ENCODE measurements around the gene BEST4. TPM values are rescaled to one million over a fixed set of nuclear protein-coding genes. Genes with fewer than 3 reads are reported as not detected.
"Not testable (repeated sequence)": the region's sequence is repeated elsewhere in the genome, so short reads cannot be mapped to it uniquely, and the experiment has no call there.

Gene BEST4
- total RNA-seq, 1 donor from 2014 or later, result not detected

GRCh38 chr1:44777969-44778635, 9.9 kb downstream of the BEST4 start:
- Histone ChIP-seq H3K4me1 (peaks cover 8 to 9% of the 10 kb centered on the region in 2 donors), H3K4me3 (no peak overlapping the region), H3K27ac (no peak overlapping the region), H3K27me3 (no peaks in the 10 kb centered on the region), H3K9me3 (no peaks in the 10 kb centered on the region), H3K36me3 (peaks cover 20 to 43% of the 10 kb centered on the region in 2 donors)
- DNase-seq (ENCODE audit: low spot score in 2 of 2), result no peak
- TF ChIP-seq CTCF (IDR thresholded peaks at IDR 0.05), result no peak
- intact Hi-C loops (cut with DNase I), result loop anchor here (5.0 kb wide), 1 partner anchor 524 kb away; no protein-coding TSS in a partner anchor

GRCh38 chr1:44777547-44777946, 10.4 kb downstream of the BEST4 start:
- intact Hi-C loops (cut with DNase I), result loop anchor here (5.0 kb wide), 1 partner anchor 525 kb away; no protein-coding TSS in a partner anchor
- Histone ChIP-seq H3K27me3 (no peaks in the 10 kb centered on the region), H3K36me3 (peaks cover 20 to 43% of the 10 kb centered on the region in 2 donors), H3K4me1 (peaks cover 8 to 9% of the 10 kb centered on the region in 2 donors), H3K27ac (no peak overlapping the region), H3K9me3 (no peaks in the 10 kb centered on the region), H3K4me3 (no peak overlapping the region)
- no peak for DNase-seq (ENCODE audit: low spot score in 2 of 2)
- no peak for TF ChIP-seq CTCF (IDR thresholded peaks at IDR 0.05)

- Histone ChIP-seq H3K4me1 (peaks cover 8 to 9% of the 10 kb centered on the region in 2 donors), H3K9me3 (no peaks in the 10 kb centered on the region), H3K36me3 (peaks cover 20 to 43% of the 10 kb centered on the region in 2 donors), H3K4me3 (peak overlapping the region; percentile 60 to 78), H3K27ac (peak overlapping the region; percentile 89 to 93), H3K27me3 (no peaks in the 10 kb centered on the region)
- no peak for TF ChIP-seq CTCF (IDR thresholded peaks at IDR 0.05)
- no peak for DNase-seq (ENCODE audit: low spot score in 2 of 2)
- intact Hi-C loops (cut with DNase I), result loop anchor here (5.0 kb wide), 1 partner anchor 526 kb away; no protein-coding TSS in a partner anchor
Observed at GRCh38 chr1:44776730-44777068, 11.3 kb downstream of the BEST4 start.

GRCh38 chr1:44775930-44776729, 11.8 kb downstream of the BEST4 start:
- TF ChIP-seq CTCF (IDR thresholded peaks at IDR 0.05), result no peak
- Histone ChIP-seq H3K4me3 (peak overlapping the region; percentile 60 to 78), H3K27ac (peak overlapping the region; percentile 89 to 93), H3K36me3 (peaks cover 20 to 43% of the 10 kb centered on the region in 2 donors), H3K9me3 (no peaks in the 10 kb centered on the region), H3K4me1 (peaks cover 8 to 9% of the 10 kb centered on the region in 2 donors), H3K27me3 (no peaks in the 10 kb centered on the region)
- DNase-seq (ENCODE audit: low spot score in 2 of 2), result no peak
- intact Hi-C loops (cut with DNase I), result loop anchor here (1.0 to 5.0 kb wide), 4 partner anchors 23 to 526 kb away; partner anchors contain the start of genes KIF2C and RNU5D-1

- no peaks in the 10 kb centered on the region for H3K9me3 ChIP-seq
- peaks cover 20 to 36% of the 10 kb centered on the region in 2 donors for H3K36me3 ChIP-seq
- peaks cover 8 to 9% of the 10 kb centered on the region in 2 donors for H3K4me1 ChIP-seq
- H3K27ac ChIP-seq, result peak within 1 kb of the TSS; percentile 89 to 93
- intact Hi-C loops (cut with DNase I), result loop anchor here (1.0 to 5.0 kb wide), 4 partner anchors 23 to 527 kb away; partner anchors contain the start of genes KIF2C and RNU5D-1
- peak; percentile 56 to 96 for DNase-seq (ENCODE audit: low spot score in 2 of 2)
- peak within 1 kb of the TSS; percentile 60 to 78 for H3K4me3 ChIP-seq
- no peak for TF ChIP-seq CTCF (IDR thresholded peaks at IDR 0.05)
- no peaks in the 10 kb centered on the region for H3K27me3 ChIP-seq
Observed at GRCh38 chr1:44775078-44775929, 12.7 kb downstream of the BEST4 start, which contains the start of gene RPS8. TSS of gene RPS8 (plus strand) at chr1:44775540. CDS start at chr1:44775597, 57 bp downstream.

GRCh38 chr1:44766421-44766820, 21.5 kb downstream of the BEST4 start:
- H3K9me3 ChIP-seq; intact Hi-C loops (cut with DNase I); H3K4me3 ChIP-seq; DNase-seq (ENCODE audit: low spot score in 2 of 2); H3K27me3 ChIP-seq; H3K27ac ChIP-seq; H3K4me1 ChIP-seq: not testable (repeated sequence)
- H3K36me3 ChIP-seq, result peaks cover 0 to 13% of the 10 kb centered on the region in 2 donors
